Nephron (organoid): ENCODE measurements around the gene PMM1.
A peak's percentile ranks its signal among the peaks of the same experiment; 100 is the strongest.
"Not testable (repeated sequence)": the region's sequence is repeated elsewhere in the genome, so short reads cannot be mapped to it uniquely, and the experiment has no call there.

Experiments
- H3K27ac Mint-ChIP-seq, 3 experiments: 2 replicates each; pipeline ENCODE4 v1.8.0; 2020; ENCODE audit warnings: mixed read lengths in 3 of 3, mild to moderate bottlenecking in 2 of 3, moderate library complexity in 1 of 3
- H3K27me3 Mint-ChIP-seq: 2 replicates; pipeline ENCODE4 v1.8.0; 2021; ENCODE audit warnings: low read depth, mild to moderate bottlenecking, moderate library complexity, mixed read lengths
- H3K36me3 Mint-ChIP-seq: 2 replicates; pipeline ENCODE4 v1.8.0; 2020; ENCODE audit warnings: low read depth, mixed read lengths
- H3K4me1 Mint-ChIP-seq: 2 replicates; pipeline ENCODE4 v1.8.0; 2020; ENCODE audit warnings: mixed read lengths
- H3K4me3 Mint-ChIP-seq, 3 experiments: 2 replicates each; pipeline ENCODE4 v1.8.0; 2020; ENCODE audit warnings: mild to moderate bottlenecking in 3 of 3, mixed read lengths in 3 of 3, moderate library complexity in 2 of 3
- H3K9me3 Mint-ChIP-seq: 2 replicates; pipeline ENCODE4 v1.8.0; 2020; ENCODE audit warnings: mixed read lengths
- CTCF ChIP-seq, 3 experiments: fragments of 200-600 bp; sonication (generic); IDR thresholded peaks; one replicate each; pipeline ENCODE4 v1.5.0; 2021; ENCODE audit warnings: antibody characterized with exemption in 3 of 3; ENCODE audit not compliant: unreplicated experiment in 3 of 3

PMM1 gene

GRCh38 chr22:41563051-41563711, 26.5 kb downstream of the PMM1 start:
- H3K27me3 Mint-ChIP-seq, result no peaks in the 10 kb centered on the region
- H3K4me1 Mint-ChIP-seq, result peaks cover 48% of the 10 kb centered on the region
- no peaks in the 10 kb centered on the region for H3K9me3 Mint-ChIP-seq
- TF ChIP-seq CTCF (IDR thresholded peaks at IDR 0.05; ENCODE audit: unreplicated experiment in 3 of 3), result no peak
- no peaks in the 10 kb centered on the region for H3K36me3 Mint-ChIP-seq
- H3K4me3 Mint-ChIP-seq, result peak overlapping the region; percentile 67 to 93 (median 87)
- H3K27ac Mint-ChIP-seq, result peak overlapping the region; percentile 72 to 94 (median 90)

GRCh38 chr22:41562461-41562860, 27.2 kb downstream of the PMM1 start:
- no peaks in the 10 kb centered on the region for H3K9me3 Mint-ChIP-seq
- H3K4me3 Mint-ChIP-seq, result peak overlapping the region; percentile 67 to 93 (median 87)
- H3K4me1 Mint-ChIP-seq, result peaks cover 53% of the 10 kb centered on the region
- no peak for TF ChIP-seq CTCF (IDR thresholded peaks at IDR 0.05; ENCODE audit: unreplicated experiment in 3 of 3)
- H3K27me3 Mint-ChIP-seq, result no peaks in the 10 kb centered on the region
- H3K36me3 Mint-ChIP-seq, result no peaks in the 10 kb centered on the region
- H3K27ac Mint-ChIP-seq, result peak overlapping the region; percentile 72 to 94 (median 90)

GRCh38 chr22:41561788-41562187, 27.9 kb downstream of the PMM1 start:
- no peak for TF ChIP-seq CTCF (IDR thresholded peaks at IDR 0.05; ENCODE audit: unreplicated experiment in 3 of 3)
- Mint-ChIP-seq H3K4me1 (peaks cover 59% of the 10 kb centered on the region), H3K27ac (peak overlapping the region; percentile 85 to 94 (median 90)), H3K27me3 (no peaks in the 10 kb centered on the region), H3K9me3 (no peaks in the 10 kb centered on the region), H3K4me3 (peak overlapping the region; percentile 80 to 93 (median 87)), H3K36me3 (no peaks in the 10 kb centered on the region)

- no peak for TF ChIP-seq CTCF (IDR thresholded peaks at IDR 0.05; ENCODE audit: unreplicated experiment in 3 of 3)
- no peaks in the 10 kb centered on the region for H3K36me3 Mint-ChIP-seq
- H3K4me3 Mint-ChIP-seq, result peak overlapping the region; percentile 80 to 93 (median 87)
- H3K27ac Mint-ChIP-seq, result peak overlapping the region; percentile 85 to 94 (median 90)
- no peaks in the 10 kb centered on the region for H3K9me3 Mint-ChIP-seq
- H3K4me1 Mint-ChIP-seq, result peaks cover 63% of the 10 kb centered on the region
- no peaks in the 10 kb centered on the region for H3K27me3 Mint-ChIP-seq
Measured at GRCh38 chr22:41561335-41561734, 28.3 kb downstream of the PMM1 start.

- peaks cover 72% of the 10 kb centered on the region for H3K4me1 Mint-ChIP-seq
Measured at GRCh38 chr22:41560095-41560471, 29.6 kb downstream of the PMM1 start.

GRCh38 chr22:41558241-41558630, 31.4 kb downstream of the PMM1 start:
- H3K4me3 Mint-ChIP-seq, H3K27me3 Mint-ChIP-seq, H3K9me3 Mint-ChIP-seq, H3K36me3 Mint-ChIP-seq: not testable (repeated sequence)
- H3K4me1 Mint-ChIP-seq, result peaks cover 75% of the 10 kb centered on the region
- H3K27ac Mint-ChIP-seq, result peak overlapping the region; percentile 24 to 95 (median 83)

More at GRCh38 chr22:41560095-41560471, 29.6 kb downstream of the PMM1 start:
- peak overlapping the region; percentile 85 to 94 (median 90) for H3K27ac Mint-ChIP-seq
- peak overlapping the region; percentile 80 to 93 (median 87) for H3K4me3 Mint-ChIP-seq
- H3K9me3 Mint-ChIP-seq, result no peaks in the 10 kb centered on the region
- H3K27me3 Mint-ChIP-seq, result no peaks in the 10 kb centered on the region
- H3K36me3 Mint-ChIP-seq, result no peaks in the 10 kb centered on the region
- no peak for TF ChIP-seq CTCF (IDR thresholded peaks at IDR 0.05; ENCODE audit: unreplicated experiment in 3 of 3)
